ENCODE data around the gene OR6N2.

OR6N2 gene

DNA sequence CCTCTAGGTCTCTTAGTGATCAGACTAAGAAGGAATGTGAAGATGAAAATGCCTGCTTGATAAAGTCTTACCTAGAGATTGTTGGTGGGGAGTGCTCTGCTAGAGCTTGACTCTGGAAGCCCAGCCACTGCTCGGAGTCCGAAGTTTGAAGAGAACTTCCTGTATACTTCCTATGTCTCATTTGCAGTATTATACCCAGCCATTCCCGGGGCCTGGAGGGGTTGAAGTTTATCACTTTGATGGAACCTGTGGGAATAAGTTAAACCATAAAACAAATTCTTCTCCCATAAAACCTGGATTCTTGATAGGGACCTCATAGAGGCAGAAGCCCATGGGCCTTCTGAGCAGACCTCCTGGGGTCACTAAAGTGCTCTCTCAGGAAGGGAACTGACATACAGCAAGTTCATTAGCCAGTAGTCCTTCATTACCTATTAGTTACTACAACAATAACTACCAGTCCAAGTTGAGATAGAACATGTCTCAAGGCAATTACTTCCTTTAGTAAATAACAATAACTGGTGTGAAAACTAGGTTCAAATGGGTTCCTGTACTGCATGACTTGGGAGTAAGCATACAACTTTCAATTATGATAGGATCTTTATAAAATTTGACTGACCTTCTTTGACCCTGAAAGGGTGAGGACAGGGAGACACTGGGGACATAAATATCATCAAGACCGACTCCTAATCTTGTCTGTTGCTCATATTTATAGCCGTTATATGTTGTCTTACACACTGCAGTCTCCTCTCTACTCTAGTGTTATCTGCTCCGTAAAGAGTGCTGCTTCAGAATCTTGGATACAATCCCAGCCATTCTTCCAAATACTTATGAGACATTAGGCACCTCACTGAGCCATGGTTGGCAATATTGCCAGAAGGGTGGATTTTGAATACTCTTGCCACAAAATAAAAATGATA lies 8.8 kb downstream of the OR6N2 start, which contains the start of gene OR6N1:
TSS of gene OR6N1 (minus strand) at position 246 of the 917 bp plus-strand sequence. CDS start 5,513 bp downstream, outside the sequence.
- Histone ChIP-seq H3K9ac (ENCODE audit: low read depth in 1 of 2, low read length in 2 of 2) (no peak within 1 kb of the TSS), H3K4me3 (ENCODE audit: low read depth in 1 of 2, low read length in 2 of 2) (no peak within 1 kb of the TSS), H3K36me3 (ENCODE audit: control insufficient read depth in 1 of 2, insufficient read depth in 2 of 2, low read length in 2 of 2) (no peaks in the 10 kb centered on the region), H3K27ac (ENCODE audit: low read depth, low read length) (no peak within 1 kb of the TSS), H3K4me1 (ENCODE audit: control insufficient read depth in 1 of 2, insufficient read depth in 2 of 2, low read length in 2 of 2) (no peaks in the 10 kb centered on the region), H3K27me3 (ENCODE audit: control insufficient read depth in 1 of 2, insufficient read depth in 2 of 2, low read length in 2 of 2) (no peaks in the 10 kb centered on the region), H3K9me3 (ENCODE audit: control insufficient read depth in 1 of 2, low read length in 2 of 2) (no peaks in the 10 kb centered on the region)

DNA sequence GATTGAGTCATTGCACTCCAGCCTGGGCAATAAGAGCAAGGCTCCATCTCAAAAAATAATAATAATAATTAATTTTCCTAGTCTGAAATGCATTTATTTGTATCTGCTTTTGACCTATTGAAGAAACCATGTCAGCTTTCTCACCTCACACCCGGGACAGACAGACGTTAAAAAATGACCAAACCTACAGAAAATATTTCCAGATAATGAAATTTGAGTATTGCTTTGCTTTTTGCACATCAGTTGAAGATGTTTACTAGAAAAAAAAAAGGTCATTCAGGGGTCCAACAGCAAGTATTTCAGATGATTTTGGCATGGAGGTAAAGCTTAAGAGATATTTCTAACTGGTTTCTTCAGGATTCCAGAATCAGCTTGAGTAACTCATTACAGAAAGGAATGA lies 26.6 kb downstream of the OR6N2 start, which contains the start of gene OR6K6:
TSS of gene OR6K6 (plus strand) at position 301 of the 400 bp plus-strand sequence. CDS start 168 bp downstream, outside the sequence.
- H3K36me3 ChIP-seq (ENCODE audit: control insufficient read depth in 1 of 2, insufficient read depth in 2 of 2, low read length in 2 of 2): no peaks in the 10 kb centered on the region
- no peak within 1 kb of the TSS for H3K4me3 ChIP-seq (ENCODE audit: low read depth in 1 of 2, low read length in 2 of 2)
- no peak within 1 kb of the TSS for H3K27ac ChIP-seq (ENCODE audit: low read depth, low read length)
- no peaks in the 10 kb centered on the region for H3K9me3 ChIP-seq (ENCODE audit: control insufficient read depth in 1 of 2, low read length in 2 of 2)
- no peaks in the 10 kb centered on the region for H3K4me1 ChIP-seq (ENCODE audit: control insufficient read depth in 1 of 2, insufficient read depth in 2 of 2, low read length in 2 of 2)
- H3K27me3 ChIP-seq (ENCODE audit: control insufficient read depth in 1 of 2, insufficient read depth in 2 of 2, low read length in 2 of 2): no peaks in the 10 kb centered on the region
- no peak within 1 kb of the TSS for H3K9ac ChIP-seq (ENCODE audit: low read depth in 1 of 2, low read length in 2 of 2)

DNA sequence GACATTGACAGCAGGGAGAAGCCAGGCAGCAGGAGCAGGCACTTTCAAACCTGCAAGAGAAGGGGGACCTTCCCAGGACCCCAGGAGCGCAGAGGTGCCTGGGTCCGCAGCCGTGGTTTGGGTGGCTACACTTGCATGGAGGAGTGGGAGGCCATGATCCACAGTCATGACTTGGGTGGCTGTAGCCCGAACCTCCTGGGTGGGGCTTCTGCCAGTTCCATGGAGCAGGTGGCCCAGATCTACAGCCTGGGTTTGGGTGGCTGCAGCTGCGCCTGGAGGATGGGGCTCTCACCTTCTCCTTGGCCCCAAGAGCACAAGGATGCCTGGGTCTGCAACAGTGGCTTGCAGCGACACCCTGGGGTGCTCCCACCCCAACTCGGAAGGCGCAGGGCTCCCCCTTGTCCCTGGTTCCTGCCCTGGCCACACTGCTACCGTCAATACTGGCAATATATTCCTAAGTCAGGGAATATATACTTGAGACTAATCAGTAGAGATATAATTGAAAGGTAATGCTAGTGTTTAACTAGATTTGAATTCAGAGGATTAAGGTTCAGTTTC lies 28.8 kb downstream of the OR6N2 start:
- Histone ChIP-seq H3K36me3 (ENCODE audit: control insufficient read depth in 1 of 2, insufficient read depth in 2 of 2, low read length in 2 of 2) (no peaks in the 10 kb centered on the region), H3K9me3 (ENCODE audit: control insufficient read depth in 1 of 2, low read length in 2 of 2) (no peaks in the 10 kb centered on the region), H3K9ac (ENCODE audit: low read depth in 1 of 2, low read length in 2 of 2) (no peak overlapping the region), H3K4me3 (ENCODE audit: low read depth in 1 of 2, low read length in 2 of 2) (no peak overlapping the region), H3K4me1 (ENCODE audit: control insufficient read depth in 1 of 2, insufficient read depth in 2 of 2, low read length in 2 of 2) (no peaks in the 10 kb centered on the region), H3K27ac (ENCODE audit: low read depth, low read length) (no peak overlapping the region), H3K27me3 (ENCODE audit: control insufficient read depth in 1 of 2, insufficient read depth in 2 of 2, low read length in 2 of 2) (no peaks in the 10 kb centered on the region)

DNA sequence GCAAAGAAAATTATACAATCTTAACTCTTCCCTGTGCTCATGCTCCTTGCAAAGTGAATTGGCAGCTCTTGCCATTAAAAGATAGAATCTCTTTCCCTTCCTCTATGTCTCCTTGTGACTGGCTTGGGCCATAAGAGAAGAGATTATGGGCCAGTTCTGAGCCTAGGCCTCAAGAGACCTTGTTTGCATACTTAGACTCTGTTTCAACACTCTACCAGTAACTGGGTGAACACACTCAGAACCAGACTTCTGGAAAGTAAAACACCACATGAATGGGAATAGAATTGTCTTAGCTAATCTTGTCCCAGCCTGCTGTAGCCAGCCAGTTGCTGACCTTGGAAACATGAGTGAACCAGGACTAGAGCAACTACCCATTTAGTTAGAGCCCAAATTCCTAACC lies 45.2 kb downstream of the OR6N2 start:
- Histone ChIP-seq H3K9me3 (ENCODE audit: control insufficient read depth in 1 of 2, low read length in 2 of 2) (no peaks in the 10 kb centered on the region), H3K27me3 (ENCODE audit: control insufficient read depth in 1 of 2, insufficient read depth in 2 of 2, low read length in 2 of 2) (no peaks in the 10 kb centered on the region), H3K36me3 (ENCODE audit: control insufficient read depth in 1 of 2, insufficient read depth in 2 of 2, low read length in 2 of 2) (no peaks in the 10 kb centered on the region), H3K27ac (ENCODE audit: low read depth, low read length) (no peak overlapping the region), H3K4me3 (ENCODE audit: low read depth in 1 of 2, low read length in 2 of 2) (no peak overlapping the region), H3K9ac (ENCODE audit: low read depth in 1 of 2, low read length in 2 of 2) (no peak overlapping the region), H3K4me1 (ENCODE audit: control insufficient read depth in 1 of 2, insufficient read depth in 2 of 2, low read length in 2 of 2) (no peaks in the 10 kb centered on the region)

DNA sequence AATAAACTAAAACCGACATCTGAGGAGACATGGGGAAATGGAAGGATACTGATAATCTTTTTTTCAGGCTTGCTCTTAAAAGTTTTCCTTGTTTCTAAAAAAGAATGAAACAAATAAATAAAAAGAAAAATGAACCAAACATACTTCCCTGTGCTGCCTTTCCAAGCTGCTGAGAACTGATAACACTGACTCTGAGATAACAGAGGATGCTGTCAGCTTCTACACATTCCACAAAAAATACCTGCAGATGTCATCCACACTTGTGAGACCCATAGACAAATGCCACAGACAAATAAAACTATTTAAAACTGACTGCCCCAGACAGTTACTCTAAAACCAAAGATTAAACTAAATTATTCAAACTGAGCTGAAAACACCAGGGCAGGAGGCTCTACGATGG lies 48.5 kb downstream of the OR6N2 start:
- no peak overlapping the region for H3K9ac ChIP-seq (ENCODE audit: low read depth in 1 of 2, low read length in 2 of 2)
- no peaks in the 10 kb centered on the region for H3K9me3 ChIP-seq (ENCODE audit: control insufficient read depth in 1 of 2, low read length in 2 of 2)
- no peak overlapping the region for H3K4me3 ChIP-seq (ENCODE audit: low read depth in 1 of 2, low read length in 2 of 2)
- no peaks in the 10 kb centered on the region for H3K27me3 ChIP-seq (ENCODE audit: control insufficient read depth in 1 of 2, insufficient read depth in 2 of 2, low read length in 2 of 2)
- no peak overlapping the region for H3K27ac ChIP-seq (ENCODE audit: low read depth, low read length)
- H3K36me3 ChIP-seq (ENCODE audit: control insufficient read depth in 1 of 2, insufficient read depth in 2 of 2, low read length in 2 of 2): no peaks in the 10 kb centered on the region
- H3K4me1 ChIP-seq (ENCODE audit: control insufficient read depth in 1 of 2, insufficient read depth in 2 of 2, low read length in 2 of 2): no peaks in the 10 kb centered on the region

DNA sequence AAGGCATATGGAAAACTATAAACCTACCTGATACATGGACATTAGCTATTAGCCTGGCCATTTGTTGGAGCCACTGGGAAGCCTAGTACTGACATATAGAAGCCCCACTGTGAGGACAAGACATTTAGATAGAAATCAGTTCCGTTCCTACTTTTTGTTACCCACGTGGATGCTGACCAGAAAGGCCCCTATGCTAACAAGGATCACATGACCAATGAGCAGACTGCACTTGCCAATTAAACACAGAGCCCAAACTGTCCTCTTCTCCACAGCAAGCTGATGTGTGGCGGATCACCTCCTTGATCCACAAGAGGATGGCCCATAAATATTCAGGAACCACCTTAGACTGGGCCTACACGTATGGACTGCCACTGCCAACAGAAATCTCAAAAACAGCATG lies 49.3 kb downstream of the OR6N2 start:
- no peak overlapping the region for H3K9ac ChIP-seq (ENCODE audit: low read depth in 1 of 2, low read length in 2 of 2)
- H3K4me1 ChIP-seq (ENCODE audit: control insufficient read depth in 1 of 2, insufficient read depth in 2 of 2, low read length in 2 of 2): no peaks in the 10 kb centered on the region
- no peaks in the 10 kb centered on the region for H3K36me3 ChIP-seq (ENCODE audit: control insufficient read depth in 1 of 2, insufficient read depth in 2 of 2, low read length in 2 of 2)
- H3K9me3 ChIP-seq (ENCODE audit: control insufficient read depth in 1 of 2, low read length in 2 of 2): no peaks in the 10 kb centered on the region
- no peak overlapping the region for H3K27ac ChIP-seq (ENCODE audit: low read depth, low read length)
- H3K27me3 ChIP-seq (ENCODE audit: control insufficient read depth in 1 of 2, insufficient read depth in 2 of 2, low read length in 2 of 2): no peaks in the 10 kb centered on the region
- H3K4me3 ChIP-seq (ENCODE audit: low read depth in 1 of 2, low read length in 2 of 2): no peak overlapping the region

DNA sequence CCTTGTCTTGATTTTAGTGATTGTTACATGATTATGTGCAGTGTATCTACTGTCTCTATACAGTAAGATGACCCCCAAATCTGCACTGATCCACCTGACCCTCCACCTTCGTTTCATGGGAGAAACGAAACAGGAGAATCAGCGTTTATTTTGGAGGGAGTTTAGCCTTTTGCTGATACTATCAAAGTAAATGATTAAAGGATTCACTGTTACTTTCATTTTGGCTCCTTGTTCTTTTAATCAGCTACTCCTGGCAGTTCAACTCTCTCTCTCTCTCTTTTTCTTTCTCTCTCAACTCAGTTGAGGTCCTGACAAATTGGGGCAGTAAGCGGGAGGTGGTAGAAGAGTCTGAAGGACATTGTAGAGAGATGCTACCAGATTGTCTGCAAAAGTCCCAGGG lies 50.6 kb downstream of the OR6N2 start:
- no peak overlapping the region for H3K27ac ChIP-seq (ENCODE audit: low read depth, low read length)
- no peaks in the 10 kb centered on the region for H3K27me3 ChIP-seq (ENCODE audit: control insufficient read depth in 1 of 2, insufficient read depth in 2 of 2, low read length in 2 of 2)
- no peaks in the 10 kb centered on the region for H3K4me1 ChIP-seq (ENCODE audit: control insufficient read depth in 1 of 2, insufficient read depth in 2 of 2, low read length in 2 of 2)
- no peak overlapping the region for H3K4me3 ChIP-seq (ENCODE audit: low read depth in 1 of 2, low read length in 2 of 2)
- H3K9me3 ChIP-seq (ENCODE audit: control insufficient read depth in 1 of 2, low read length in 2 of 2): no peaks in the 10 kb centered on the region
- H3K36me3 ChIP-seq (ENCODE audit: control insufficient read depth in 1 of 2, insufficient read depth in 2 of 2, low read length in 2 of 2): no peaks in the 10 kb centered on the region
- no peak overlapping the region for H3K9ac ChIP-seq (ENCODE audit: low read depth in 1 of 2, low read length in 2 of 2)

DNA sequence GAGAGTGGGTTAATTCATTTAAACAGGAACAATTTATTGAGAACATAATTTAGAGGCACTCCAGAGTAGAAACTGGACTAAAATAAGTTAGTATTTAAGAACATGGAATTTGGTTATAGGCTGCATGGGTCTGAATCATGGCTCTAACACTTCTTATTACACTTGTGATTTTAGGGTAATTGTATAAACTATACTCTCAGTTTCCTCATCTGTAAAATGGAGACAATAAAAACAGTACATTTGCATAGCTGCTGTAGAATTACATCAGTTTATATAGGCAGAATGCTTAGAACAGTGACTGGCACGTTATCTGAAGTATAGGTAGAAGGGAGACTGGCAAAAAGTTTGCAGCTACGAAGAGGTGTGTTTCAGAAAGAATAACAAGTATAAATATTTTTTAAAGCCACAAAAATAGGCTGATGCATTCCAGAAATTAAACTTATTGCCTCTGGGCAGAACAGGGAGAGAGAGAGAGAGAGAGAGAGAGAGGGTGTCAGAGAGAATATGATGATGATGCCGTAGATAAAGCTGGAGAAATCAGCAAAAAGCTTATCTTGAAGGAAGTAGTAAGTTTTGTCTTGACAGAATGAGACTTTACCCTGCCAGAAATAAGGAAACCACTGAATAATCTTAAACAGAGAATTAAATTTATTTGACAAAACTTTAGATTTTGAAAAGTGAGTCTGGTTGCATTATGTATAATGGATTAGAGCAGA lies 52.3 kb downstream of the OR6N2 start:
- H3K4me1 ChIP-seq (ENCODE audit: control insufficient read depth in 1 of 2, insufficient read depth in 2 of 2, low read length in 2 of 2): no peaks in the 10 kb centered on the region

DNA sequence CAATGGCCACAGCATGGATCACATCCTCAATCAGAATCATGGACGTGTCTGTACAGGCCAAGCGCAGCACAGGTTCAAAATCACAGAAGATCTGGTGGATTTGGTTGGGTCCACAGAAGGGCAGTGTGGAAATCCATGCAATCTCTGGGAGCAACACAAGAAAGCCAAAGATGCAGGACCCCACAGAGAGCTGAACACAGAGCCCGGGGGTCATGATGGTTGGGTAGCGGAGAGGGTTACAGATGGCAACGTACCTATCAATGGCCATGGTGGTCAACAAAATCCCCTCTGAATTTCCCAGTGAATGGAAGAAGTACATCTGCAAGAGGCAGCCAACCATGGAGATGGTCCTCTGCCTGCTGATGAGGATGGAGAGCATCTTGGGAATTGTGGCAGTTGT lies 56.6 kb downstream of the OR6N2 start:
- no peak overlapping the region for H3K4me3 ChIP-seq (ENCODE audit: low read depth in 1 of 2, low read length in 2 of 2)
- H3K27me3 ChIP-seq (ENCODE audit: control insufficient read depth in 1 of 2, insufficient read depth in 2 of 2, low read length in 2 of 2): no peaks in the 10 kb centered on the region
- H3K36me3 ChIP-seq (ENCODE audit: control insufficient read depth in 1 of 2, insufficient read depth in 2 of 2, low read length in 2 of 2): no peaks in the 10 kb centered on the region
- no peaks in the 10 kb centered on the region for H3K4me1 ChIP-seq (ENCODE audit: control insufficient read depth in 1 of 2, insufficient read depth in 2 of 2, low read length in 2 of 2)
- H3K9me3 ChIP-seq (ENCODE audit: control insufficient read depth in 1 of 2, low read length in 2 of 2): no peaks in the 10 kb centered on the region
- no peak overlapping the region for H3K27ac ChIP-seq (ENCODE audit: low read depth, low read length)
- H3K9ac ChIP-seq (ENCODE audit: low read depth in 1 of 2, low read length in 2 of 2): no peak overlapping the region

More for the DNA sequence above, 52.3 kb downstream of the OR6N2 start:
- no peak overlapping the region for H3K27ac ChIP-seq (ENCODE audit: low read depth, low read length)
- H3K4me3 ChIP-seq (ENCODE audit: low read depth in 1 of 2, low read length in 2 of 2): no peak overlapping the region
- H3K9ac ChIP-seq (ENCODE audit: low read depth in 1 of 2, low read length in 2 of 2): no peak overlapping the region
- H3K9me3 ChIP-seq (ENCODE audit: control insufficient read depth in 1 of 2, low read length in 2 of 2): no peaks in the 10 kb centered on the region
- H3K27me3 ChIP-seq (ENCODE audit: control insufficient read depth in 1 of 2, insufficient read depth in 2 of 2, low read length in 2 of 2): no peaks in the 10 kb centered on the region
- no peaks in the 10 kb centered on the region for H3K36me3 ChIP-seq (ENCODE audit: control insufficient read depth in 1 of 2, insufficient read depth in 2 of 2, low read length in 2 of 2)
